ENCODE measurements around the gene TULP4.

The TULP4 gene

GRCh38 chr6:158370805-158371204, 58.5 kb downstream of the TULP4 start:
- no peak overlapping the region for H3K9ac ChIP-seq (ENCODE audit: low read depth in 1 of 2, low read length in 2 of 2)
- H3K4me1 ChIP-seq (ENCODE audit: control insufficient read depth in 1 of 2, insufficient read depth in 2 of 2, low read length in 2 of 2): no peaks in the 10 kb centered on the region
- H3K27ac ChIP-seq (ENCODE audit: low read depth, low read length): no peak overlapping the region

DNA sequence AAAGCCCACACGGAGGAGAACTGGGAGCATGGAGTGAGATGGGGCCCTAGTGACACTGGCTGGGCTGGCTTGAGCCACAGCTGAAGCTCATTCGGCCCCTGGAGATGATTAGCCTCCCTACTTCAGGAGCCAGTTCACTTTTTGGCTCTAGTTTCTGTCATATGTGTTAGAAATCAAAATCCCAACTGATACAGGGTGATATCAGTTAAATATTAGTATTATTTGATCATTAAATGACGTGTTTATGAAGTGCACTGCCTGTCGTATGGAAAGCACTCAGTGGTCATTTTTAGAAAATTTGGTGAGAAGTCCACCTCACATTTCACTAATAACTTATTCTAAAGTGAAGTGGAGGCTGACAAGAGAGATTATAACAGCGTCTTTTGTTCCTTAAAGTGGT, 59.0 kb downstream of the TULP4 start:
- H3K4me3 ChIP-seq (ENCODE audit: low read depth in 1 of 2, low read length in 2 of 2): no peak overlapping the region
- H3K36me3 ChIP-seq (ENCODE audit: control insufficient read depth in 1 of 2, insufficient read depth in 2 of 2, low read length in 2 of 2): no peaks in the 10 kb centered on the region
- no peaks in the 10 kb centered on the region for H3K27me3 ChIP-seq (ENCODE audit: control insufficient read depth in 1 of 2, insufficient read depth in 2 of 2, low read length in 2 of 2)
- no peak overlapping the region for H3K27ac ChIP-seq (ENCODE audit: low read depth, low read length)
- H3K9me3 ChIP-seq (ENCODE audit: control insufficient read depth in 1 of 2, low read length in 2 of 2): no peaks in the 10 kb centered on the region
- H3K9ac ChIP-seq (ENCODE audit: low read depth in 1 of 2, low read length in 2 of 2): no peak overlapping the region
- no peaks in the 10 kb centered on the region for H3K4me1 ChIP-seq (ENCODE audit: control insufficient read depth in 1 of 2, insufficient read depth in 2 of 2, low read length in 2 of 2)

More at GRCh38 chr6:158370805-158371204, 58.5 kb downstream of the TULP4 start:
- no peak overlapping the region for H3K4me3 ChIP-seq (ENCODE audit: low read depth in 1 of 2, low read length in 2 of 2)
- H3K27me3 ChIP-seq (ENCODE audit: control insufficient read depth in 1 of 2, insufficient read depth in 2 of 2, low read length in 2 of 2): no peaks in the 10 kb centered on the region
- no peaks in the 10 kb centered on the region for H3K36me3 ChIP-seq (ENCODE audit: control insufficient read depth in 1 of 2, insufficient read depth in 2 of 2, low read length in 2 of 2)
- no peaks in the 10 kb centered on the region for H3K9me3 ChIP-seq (ENCODE audit: control insufficient read depth in 1 of 2, low read length in 2 of 2)

DNA sequence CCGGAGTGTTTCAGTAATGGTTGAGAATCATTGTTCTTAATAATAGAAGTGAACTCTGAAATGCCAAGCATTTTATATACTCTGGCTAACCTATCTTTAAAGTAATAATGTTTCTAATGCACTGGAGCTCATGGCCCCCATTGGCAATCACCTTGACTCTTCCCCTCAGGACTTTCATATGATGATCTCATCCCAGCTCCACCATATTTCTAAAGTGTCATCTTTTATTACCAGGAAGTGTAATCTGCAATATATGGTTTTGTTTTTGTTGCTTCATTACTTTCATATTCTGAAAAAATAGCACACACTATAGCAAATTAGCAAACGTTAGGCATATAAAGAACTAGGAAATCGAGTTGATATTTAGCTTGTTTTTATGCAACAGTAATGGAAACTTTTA, 60.3 kb downstream of the TULP4 start:
- Histone ChIP-seq H3K4me3 (ENCODE audit: low read depth in 1 of 2, low read length in 2 of 2) (no peak overlapping the region), H3K27me3 (ENCODE audit: control insufficient read depth in 1 of 2, insufficient read depth in 2 of 2, low read length in 2 of 2) (no peaks in the 10 kb centered on the region), H3K4me1 (ENCODE audit: control insufficient read depth in 1 of 2, insufficient read depth in 2 of 2, low read length in 2 of 2) (no peaks in the 10 kb centered on the region), H3K27ac (ENCODE audit: low read depth, low read length) (no peak overlapping the region), H3K36me3 (ENCODE audit: control insufficient read depth in 1 of 2, insufficient read depth in 2 of 2, low read length in 2 of 2) (no peaks in the 10 kb centered on the region), H3K9me3 (ENCODE audit: control insufficient read depth in 1 of 2, low read length in 2 of 2) (no peaks in the 10 kb centered on the region), H3K9ac (ENCODE audit: low read depth in 1 of 2, low read length in 2 of 2) (no peak overlapping the region)

GRCh38 chr6:158373214-158373613, 60.9 kb downstream of the TULP4 start:
- Histone ChIP-seq H3K27ac (ENCODE audit: low read depth, low read length) (no peak overlapping the region), H3K4me3 (ENCODE audit: low read depth in 1 of 2, low read length in 2 of 2) (no peak overlapping the region), H3K36me3 (ENCODE audit: control insufficient read depth in 1 of 2, insufficient read depth in 2 of 2, low read length in 2 of 2) (no peaks in the 10 kb centered on the region), H3K27me3 (ENCODE audit: control insufficient read depth in 1 of 2, insufficient read depth in 2 of 2, low read length in 2 of 2) (no peaks in the 10 kb centered on the region), H3K9me3 (ENCODE audit: control insufficient read depth in 1 of 2, low read length in 2 of 2) (no peaks in the 10 kb centered on the region), H3K4me1 (ENCODE audit: control insufficient read depth in 1 of 2, insufficient read depth in 2 of 2, low read length in 2 of 2) (no peaks in the 10 kb centered on the region), H3K9ac (ENCODE audit: low read depth in 1 of 2, low read length in 2 of 2) (no peak overlapping the region)

DNA sequence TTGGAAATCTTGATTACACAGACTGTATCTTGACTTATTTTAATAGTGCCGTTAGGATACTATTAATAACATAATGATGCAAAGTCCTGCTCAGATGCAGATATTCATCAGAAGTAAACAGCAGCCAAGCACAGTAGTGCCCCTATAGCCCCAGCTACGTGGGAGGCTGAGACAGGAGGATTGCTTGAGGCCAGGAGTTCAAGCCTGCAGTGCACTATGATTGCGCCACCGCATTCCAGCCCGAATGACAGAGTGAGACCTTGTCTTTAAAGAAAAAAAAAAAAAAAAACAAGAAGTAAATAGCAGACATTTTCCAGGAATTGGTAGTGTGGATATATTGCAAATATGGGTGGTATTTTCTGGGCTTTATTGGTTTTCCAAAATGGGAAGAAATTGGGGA, 61.8 kb downstream of the TULP4 start:
- Histone ChIP-seq H3K4me3 (ENCODE audit: low read depth in 1 of 2, low read length in 2 of 2) (no peak overlapping the region), H3K36me3 (ENCODE audit: control insufficient read depth in 1 of 2, insufficient read depth in 2 of 2, low read length in 2 of 2) (no peaks in the 10 kb centered on the region), H3K9me3 (ENCODE audit: control insufficient read depth in 1 of 2, low read length in 2 of 2) (no peaks in the 10 kb centered on the region), H3K27ac (ENCODE audit: low read depth, low read length) (no peak overlapping the region), H3K9ac (ENCODE audit: low read depth in 1 of 2, low read length in 2 of 2) (no peak overlapping the region), H3K4me1 (ENCODE audit: control insufficient read depth in 1 of 2, insufficient read depth in 2 of 2, low read length in 2 of 2) (no peaks in the 10 kb centered on the region), H3K27me3 (ENCODE audit: control insufficient read depth in 1 of 2, insufficient read depth in 2 of 2, low read length in 2 of 2) (no peaks in the 10 kb centered on the region)

DNA sequence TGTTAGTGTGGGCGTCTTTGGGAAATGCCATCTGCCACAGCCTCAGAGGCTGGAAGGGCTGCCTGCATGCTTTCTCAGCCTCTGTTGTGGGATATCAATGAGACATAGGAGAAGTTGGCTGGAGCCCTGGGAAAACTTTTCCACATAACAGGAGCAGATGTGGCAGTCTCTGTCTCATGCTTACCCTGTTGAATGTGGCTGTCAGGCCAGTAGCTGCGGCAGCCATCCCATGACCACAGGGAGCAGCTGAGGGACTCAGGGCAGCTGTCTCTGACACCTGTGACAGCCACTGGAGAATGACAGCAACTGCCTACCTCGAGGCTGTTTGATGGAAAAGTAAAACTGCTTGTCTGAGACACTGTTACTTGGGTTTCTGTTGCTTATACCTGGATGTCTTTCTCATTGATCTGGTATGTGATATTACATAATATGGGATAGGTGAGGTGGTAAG, 64.4 kb downstream of the TULP4 start:
- no peak overlapping the region for H3K27ac ChIP-seq (ENCODE audit: low read depth, low read length)
- H3K27me3 ChIP-seq (ENCODE audit: control insufficient read depth in 1 of 2, insufficient read depth in 2 of 2, low read length in 2 of 2): no peaks in the 10 kb centered on the region
- no peak overlapping the region for H3K9ac ChIP-seq (ENCODE audit: low read depth in 1 of 2, low read length in 2 of 2)

DNA sequence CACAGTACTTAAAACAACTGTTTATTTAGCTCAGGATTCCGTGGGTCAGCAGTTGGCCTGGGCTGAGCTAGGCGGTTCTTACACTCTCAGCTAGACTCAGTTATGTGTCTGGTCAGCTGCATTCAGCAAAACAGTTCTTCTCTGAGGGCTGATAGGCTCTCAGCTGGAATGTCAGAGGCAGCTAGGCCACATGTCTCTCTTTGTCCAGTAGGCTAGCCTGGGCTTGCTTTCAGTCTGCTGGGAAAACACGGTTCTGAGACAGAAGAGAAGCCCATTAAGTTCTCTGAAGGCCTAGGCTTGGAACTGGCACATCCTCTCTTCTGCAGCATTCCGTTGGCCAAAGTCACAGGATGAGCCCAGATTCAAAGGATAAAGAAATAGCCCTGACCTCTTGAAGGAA, 65.6 kb downstream of the TULP4 start:
- Histone ChIP-seq H3K27me3 (ENCODE audit: control insufficient read depth in 1 of 2, insufficient read depth in 2 of 2, low read length in 2 of 2) (no peaks in the 10 kb centered on the region), H3K36me3 (ENCODE audit: control insufficient read depth in 1 of 2, insufficient read depth in 2 of 2, low read length in 2 of 2) (no peaks in the 10 kb centered on the region), H3K4me1 (ENCODE audit: control insufficient read depth in 1 of 2, insufficient read depth in 2 of 2, low read length in 2 of 2) (no peaks in the 10 kb centered on the region), H3K27ac (ENCODE audit: low read depth, low read length) (no peak overlapping the region), H3K9me3 (ENCODE audit: control insufficient read depth in 1 of 2, low read length in 2 of 2) (no peaks in the 10 kb centered on the region), H3K9ac (ENCODE audit: low read depth in 1 of 2, low read length in 2 of 2) (no peak overlapping the region), H3K4me3 (ENCODE audit: low read depth in 1 of 2, low read length in 2 of 2) (no peak overlapping the region)

More for the DNA sequence above, 64.4 kb downstream of the TULP4 start:
- Histone ChIP-seq H3K36me3 (ENCODE audit: control insufficient read depth in 1 of 2, insufficient read depth in 2 of 2, low read length in 2 of 2) (no peaks in the 10 kb centered on the region), H3K4me3 (ENCODE audit: low read depth in 1 of 2, low read length in 2 of 2) (no peak overlapping the region), H3K4me1 (ENCODE audit: control insufficient read depth in 1 of 2, insufficient read depth in 2 of 2, low read length in 2 of 2) (no peaks in the 10 kb centered on the region), H3K9me3 (ENCODE audit: control insufficient read depth in 1 of 2, low read length in 2 of 2) (no peaks in the 10 kb centered on the region)

DNA sequence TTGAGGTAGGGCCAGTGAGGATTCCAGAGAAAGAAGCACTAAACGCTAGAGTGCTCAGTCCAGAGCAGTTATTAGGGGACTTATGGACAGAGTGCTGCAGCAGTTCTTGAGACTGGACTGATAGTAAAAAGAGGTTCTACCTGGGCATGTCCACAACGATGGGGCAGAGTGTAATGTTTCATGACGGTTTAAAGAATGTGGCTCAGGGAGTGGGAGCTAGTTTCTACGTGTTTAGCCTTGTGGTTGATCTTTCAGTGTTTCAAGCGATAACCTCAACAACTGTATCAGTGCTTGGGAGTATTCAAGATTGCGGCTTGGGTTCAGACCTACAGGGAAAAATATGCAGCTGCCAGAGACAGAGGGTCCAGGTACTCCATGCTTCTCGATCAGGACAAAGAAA, 67.1 kb downstream of the TULP4 start:
- Histone ChIP-seq H3K9me3 (ENCODE audit: control insufficient read depth in 1 of 2, low read length in 2 of 2) (no peaks in the 10 kb centered on the region), H3K36me3 (ENCODE audit: control insufficient read depth in 1 of 2, insufficient read depth in 2 of 2, low read length in 2 of 2) (no peaks in the 10 kb centered on the region)

DNA sequence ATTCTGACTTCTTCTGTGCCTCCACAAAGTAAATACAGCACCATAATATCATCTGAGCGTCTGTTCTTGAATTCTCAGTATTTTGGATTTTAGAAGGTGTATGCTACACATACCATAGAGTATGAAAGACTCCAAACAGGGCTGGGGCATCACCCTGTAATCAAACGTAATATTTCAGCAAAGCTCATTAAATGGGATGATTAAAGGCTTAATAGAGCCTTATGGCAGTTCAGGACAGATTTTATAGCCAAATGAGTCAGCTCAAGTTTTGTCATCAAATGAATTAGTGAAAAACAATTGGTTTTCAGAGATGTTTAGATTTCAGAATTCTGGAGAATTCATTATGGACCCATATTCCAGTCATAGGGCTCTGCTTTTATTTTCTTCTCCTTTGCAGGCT, 68.9 kb downstream of the TULP4 start:
- H3K4me3 ChIP-seq (ENCODE audit: low read depth in 1 of 2, low read length in 2 of 2): no peak overlapping the region
- H3K27ac ChIP-seq (ENCODE audit: low read depth, low read length): no peak overlapping the region
- H3K9me3 ChIP-seq (ENCODE audit: control insufficient read depth in 1 of 2, low read length in 2 of 2): no peaks in the 10 kb centered on the region
- H3K36me3 ChIP-seq (ENCODE audit: control insufficient read depth in 1 of 2, insufficient read depth in 2 of 2, low read length in 2 of 2): no peaks in the 10 kb centered on the region
- H3K9ac ChIP-seq (ENCODE audit: low read depth in 1 of 2, low read length in 2 of 2): no peak overlapping the region
- H3K4me1 ChIP-seq (ENCODE audit: control insufficient read depth in 1 of 2, insufficient read depth in 2 of 2, low read length in 2 of 2): no peaks in the 10 kb centered on the region
- no peaks in the 10 kb centered on the region for H3K27me3 ChIP-seq (ENCODE audit: control insufficient read depth in 1 of 2, insufficient read depth in 2 of 2, low read length in 2 of 2)

More for the DNA sequence above, 67.1 kb downstream of the TULP4 start:
- Histone ChIP-seq H3K27me3 (ENCODE audit: control insufficient read depth in 1 of 2, insufficient read depth in 2 of 2, low read length in 2 of 2) (no peaks in the 10 kb centered on the region), H3K4me1 (ENCODE audit: control insufficient read depth in 1 of 2, insufficient read depth in 2 of 2, low read length in 2 of 2) (no peaks in the 10 kb centered on the region), H3K27ac (ENCODE audit: low read depth, low read length) (no peak overlapping the region), H3K4me3 (ENCODE audit: low read depth in 1 of 2, low read length in 2 of 2) (no peak overlapping the region), H3K9ac (ENCODE audit: low read depth in 1 of 2, low read length in 2 of 2) (no peak overlapping the region)

DNA sequence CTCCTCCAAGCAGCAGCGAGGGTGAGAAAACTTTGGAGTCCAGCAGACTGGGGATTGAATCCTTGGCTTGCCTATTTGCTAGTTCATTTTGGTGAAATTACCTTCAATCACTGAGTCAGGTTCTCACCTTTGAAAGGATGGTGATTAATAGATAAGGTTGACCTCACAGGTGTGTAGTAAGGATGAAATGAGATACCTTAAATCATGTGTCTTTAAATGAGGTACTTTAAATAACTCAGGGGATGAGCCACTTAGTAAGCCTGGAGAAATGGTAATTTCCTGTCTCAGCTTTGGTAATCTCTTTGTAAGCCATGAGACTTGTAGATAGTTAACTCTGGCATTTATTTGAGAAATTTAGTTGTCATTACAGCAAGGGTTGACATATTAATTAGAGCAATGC, 70.2 kb downstream of the TULP4 start:
- H3K9me3 ChIP-seq (ENCODE audit: control insufficient read depth in 1 of 2, low read length in 2 of 2): no peaks in the 10 kb centered on the region
- no peak overlapping the region for H3K9ac ChIP-seq (ENCODE audit: low read depth in 1 of 2, low read length in 2 of 2)
- H3K36me3 ChIP-seq (ENCODE audit: control insufficient read depth in 1 of 2, insufficient read depth in 2 of 2, low read length in 2 of 2): no peaks in the 10 kb centered on the region
- H3K27ac ChIP-seq (ENCODE audit: low read depth, low read length): no peak overlapping the region
- H3K4me3 ChIP-seq (ENCODE audit: low read depth in 1 of 2, low read length in 2 of 2): no peak overlapping the region
- no peaks in the 10 kb centered on the region for H3K4me1 ChIP-seq (ENCODE audit: control insufficient read depth in 1 of 2, insufficient read depth in 2 of 2, low read length in 2 of 2)
- H3K27me3 ChIP-seq (ENCODE audit: control insufficient read depth in 1 of 2, insufficient read depth in 2 of 2, low read length in 2 of 2): no peaks in the 10 kb centered on the region

DNA sequence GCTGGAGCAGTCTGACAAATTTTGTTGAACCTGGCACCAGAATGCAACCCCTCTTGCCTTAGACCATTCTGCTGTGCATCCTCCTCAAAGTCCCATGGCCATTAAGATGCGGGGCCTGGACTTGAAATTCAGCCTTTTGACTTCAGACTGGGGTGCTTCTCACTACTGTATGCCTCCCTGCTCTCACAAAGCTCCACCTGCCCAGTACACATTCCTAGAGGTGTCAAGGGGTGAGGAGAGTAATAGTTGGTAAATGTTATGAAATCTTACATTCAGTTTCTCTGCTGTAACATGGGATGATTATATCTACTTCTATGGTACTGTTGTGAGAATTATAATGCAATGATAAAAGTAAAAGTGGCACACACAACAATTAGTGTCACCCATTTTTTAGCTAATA, 70.8 kb downstream of the TULP4 start:
- no peaks in the 10 kb centered on the region for H3K9me3 ChIP-seq (ENCODE audit: control insufficient read depth in 1 of 2, low read length in 2 of 2)
- no peak overlapping the region for H3K27ac ChIP-seq (ENCODE audit: low read depth, low read length)
- peaks cover 0 to 3% of the 10 kb centered on the region in 2 donors for H3K4me1 ChIP-seq (ENCODE audit: control insufficient read depth in 1 of 2, insufficient read depth in 2 of 2, low read length in 2 of 2)
- no peaks in the 10 kb centered on the region for H3K27me3 ChIP-seq (ENCODE audit: control insufficient read depth in 1 of 2, insufficient read depth in 2 of 2, low read length in 2 of 2)
- no peak overlapping the region for H3K9ac ChIP-seq (ENCODE audit: low read depth in 1 of 2, low read length in 2 of 2)
- no peak overlapping the region for H3K4me3 ChIP-seq (ENCODE audit: low read depth in 1 of 2, low read length in 2 of 2)
- H3K36me3 ChIP-seq (ENCODE audit: control insufficient read depth in 1 of 2, insufficient read depth in 2 of 2, low read length in 2 of 2): no peaks in the 10 kb centered on the region
